ENCODE results near the gene NYAP2.

The NYAP2 gene

GRCh38 chr2:225598897-225599296, 199.4 kb downstream of the NYAP2 start:
- H3K4me1 ChIP-seq (ENCODE audit: insufficient read depth, low read length, severe bottlenecking): no peaks in the 10 kb centered on the region
- H3K27ac ChIP-seq (ENCODE audit: low read depth, low read length, poor library complexity, severe bottlenecking): no peak overlapping the region
- H3K9ac ChIP-seq (ENCODE audit: low read length): no peak overlapping the region
- no peak overlapping the region for H3K4me3 ChIP-seq (ENCODE audit: low read depth, low read length, poor library complexity, severe bottlenecking)
- no peak overlapping the region for H3K4me2 ChIP-seq (ENCODE audit: low read length)
- H4K20me1 ChIP-seq (ENCODE audit: insufficient read depth, low read length): no peaks in the 10 kb centered on the region
- H3K9me3 ChIP-seq (ENCODE audit: low read length): no peaks in the 10 kb centered on the region
- no peaks in the 10 kb centered on the region for H3K9me2 ChIP-seq (ENCODE audit: low read depth, low read length)
- no peaks in the 10 kb centered on the region for H3F3A ChIP-seq (ENCODE audit: insufficient read depth, low read length)
- TF ChIP-seq EZH2 (IDR thresholded peaks at IDR 0.05; ENCODE audit: borderline replicate concordance, low read length): no peak
- TF ChIP-seq, protein P1, sequence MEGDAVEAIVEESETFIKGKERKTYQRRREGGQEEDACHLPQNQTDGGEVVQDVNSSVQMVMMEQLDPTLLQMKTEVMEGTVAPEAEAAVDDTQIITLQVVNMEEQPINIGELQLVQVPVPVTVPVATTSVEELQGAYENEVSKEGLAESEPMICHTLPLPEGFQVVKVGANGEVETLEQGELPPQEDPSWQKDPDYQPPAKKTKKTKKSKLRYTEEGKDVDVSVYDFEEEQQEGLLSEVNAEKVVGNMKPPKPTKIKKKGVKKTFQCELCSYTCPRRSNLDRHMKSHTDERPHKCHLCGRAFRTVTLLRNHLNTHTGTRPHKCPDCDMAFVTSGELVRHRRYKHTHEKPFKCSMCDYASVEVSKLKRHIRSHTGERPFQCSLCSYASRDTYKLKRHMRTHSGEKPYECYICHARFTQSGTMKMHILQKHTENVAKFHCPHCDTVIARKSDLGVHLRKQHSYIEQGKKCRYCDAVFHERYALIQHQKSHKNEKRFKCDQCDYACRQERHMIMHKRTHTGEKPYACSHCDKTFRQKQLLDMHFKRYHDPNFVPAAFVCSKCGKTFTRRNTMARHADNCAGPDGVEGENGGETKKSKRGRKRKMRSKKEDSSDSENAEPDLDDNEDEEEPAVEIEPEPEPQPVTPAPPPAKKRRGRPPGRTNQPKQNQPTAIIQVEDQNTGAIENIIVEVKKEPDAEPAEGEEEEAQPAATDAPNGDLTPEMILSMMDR (IDR thresholded peaks at IDR 0.05; ENCODE audit: low read length): no peak
- H3K79me2 ChIP-seq (ENCODE audit: insufficient read depth, low read length): no peaks in the 10 kb centered on the region
- H3K27me3 ChIP-seq (ENCODE audit: insufficient read depth, low read length): no peaks in the 10 kb centered on the region
- no peaks in the 10 kb centered on the region for H3K36me3 ChIP-seq (ENCODE audit: insufficient read depth, low read length)
- H2AFZ ChIP-seq (ENCODE audit: low read length): no peak overlapping the region

GRCh38 chr2:225599856-225600255, 200.3 kb downstream of the NYAP2 start:
- H3K4me2 ChIP-seq (ENCODE audit: low read length): no peak overlapping the region
- H3F3A ChIP-seq (ENCODE audit: insufficient read depth, low read length): no peaks in the 10 kb centered on the region
- no peaks in the 10 kb centered on the region for H3K27me3 ChIP-seq (ENCODE audit: insufficient read depth, low read length)
- no peaks in the 10 kb centered on the region for H3K36me3 ChIP-seq (ENCODE audit: insufficient read depth, low read length)
- H2AFZ ChIP-seq (ENCODE audit: low read length): no peak overlapping the region
- H3K9me3 ChIP-seq (ENCODE audit: low read length): no peaks in the 10 kb centered on the region
- no peaks in the 10 kb centered on the region for H3K4me1 ChIP-seq (ENCODE audit: insufficient read depth, low read length, severe bottlenecking)
- TF ChIP-seq, protein P1 (IDR thresholded peaks at IDR 0.05; ENCODE audit: low read length): no peak
- no peak for TF ChIP-seq EZH2 (IDR thresholded peaks at IDR 0.05; ENCODE audit: borderline replicate concordance, low read length)
- no peak overlapping the region for H3K27ac ChIP-seq (ENCODE audit: low read depth, low read length, poor library complexity, severe bottlenecking)
- no peak overlapping the region for H3K9ac ChIP-seq (ENCODE audit: low read length)
- no peaks in the 10 kb centered on the region for H4K20me1 ChIP-seq (ENCODE audit: insufficient read depth, low read length)
- H3K79me2 ChIP-seq (ENCODE audit: insufficient read depth, low read length): no peaks in the 10 kb centered on the region
- no peak overlapping the region for H3K4me3 ChIP-seq (ENCODE audit: low read depth, low read length, poor library complexity, severe bottlenecking)
- H3K9me2 ChIP-seq (ENCODE audit: low read depth, low read length): no peaks in the 10 kb centered on the region

DNA sequence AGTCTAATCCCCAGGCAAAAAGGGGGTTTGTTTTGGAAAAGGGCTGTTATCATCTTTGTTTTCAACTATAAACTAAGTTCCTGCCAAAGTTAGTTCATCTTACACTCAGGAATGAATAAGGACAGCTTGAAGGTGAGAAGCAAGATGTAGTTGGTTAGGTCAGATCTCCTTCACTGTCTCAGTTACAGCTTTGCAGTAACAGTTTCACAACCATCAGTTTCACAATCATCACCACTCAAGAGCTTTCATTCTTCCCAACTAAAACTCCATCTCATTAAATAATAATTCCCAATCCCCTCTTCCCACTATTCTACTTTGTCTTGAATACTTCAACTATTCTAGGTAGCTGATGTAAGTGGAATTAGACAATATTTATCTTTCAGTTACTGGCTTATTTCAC, 200.9 kb downstream of the NYAP2 start:
- Histone ChIP-seq H3K9ac (ENCODE audit: low read length) (no peak overlapping the region), H3K79me2 (ENCODE audit: insufficient read depth, low read length) (no peaks in the 10 kb centered on the region), H3K4me1 (ENCODE audit: insufficient read depth, low read length, severe bottlenecking) (no peaks in the 10 kb centered on the region), H3K27me3 (ENCODE audit: insufficient read depth, low read length) (no peaks in the 10 kb centered on the region), H3F3A (ENCODE audit: insufficient read depth, low read length) (no peaks in the 10 kb centered on the region), H3K36me3 (ENCODE audit: insufficient read depth, low read length) (no peaks in the 10 kb centered on the region), H3K4me3 (ENCODE audit: low read depth, low read length, poor library complexity, severe bottlenecking) (no peak overlapping the region), H3K27ac (ENCODE audit: low read depth, low read length, poor library complexity, severe bottlenecking) (no peak overlapping the region), H4K20me1 (ENCODE audit: insufficient read depth, low read length) (no peaks in the 10 kb centered on the region), H3K4me2 (ENCODE audit: low read length) (no peak overlapping the region), H3K9me2 (ENCODE audit: low read depth, low read length) (no peaks in the 10 kb centered on the region), H3K9me3 (ENCODE audit: low read length) (no peaks in the 10 kb centered on the region), H2AFZ (ENCODE audit: low read length) (no peak overlapping the region)
- TF ChIP-seq, protein P1 (IDR thresholded peaks at IDR 0.05; ENCODE audit: low read length): no peak
- no peak for TF ChIP-seq EZH2 (IDR thresholded peaks at IDR 0.05; ENCODE audit: borderline replicate concordance, low read length)
